B cell (primary cell): ENCODE measurements around the gene SLC25A17. TPM values are rescaled to one million over a fixed set of nuclear protein-coding genes. Genes with fewer than 3 reads are reported as not detected.

Experiments
- ATAC-seq: fragments of 200-7000 bp; cut with Tn5 transposase; one replicate; pipeline ENCODE4 v1.10.0; 2021; ENCODE audit warnings: low read depth, mild to moderate bottlenecking, moderate number of reproducible peaks, moderate library complexity
- CTCF ChIA-PET: fragments of 350-600 bp; sonication (Branson Sonifier 250); formaldehyde crosslinking; loops from one replicate; lab custom pipeline; 2021; ENCODE audit warnings: antibody characterized with exemption, inconsistent platforms; lab: Charles Lee
- POLR2A ChIA-PET: fragments of 350-600 bp; sonication (Branson Sonifier 250); formaldehyde crosslinking; loops from one replicate; lab custom pipeline; 2021; ENCODE audit warnings: antibody characterized with exemption; lab: Charles Lee
- DNase-seq: peaks from one replicate; pipeline ENCODE4 v3.0.0; 2013
- H2AFZ ChIP-seq: 2 replicates; pipeline ENCODE4 v1.6.1; 2012; ENCODE audit warnings: mild to moderate bottlenecking, low read depth, low read length; ENCODE audit not compliant: insufficient read depth, poor library complexity, severe bottlenecking
- H3K27ac ChIP-seq, 2 donors: 1 replicate in 1 of 2; 2 replicates in 1 of 2; pipeline ENCODE4 v1.5.1; 2012 to 2013; ENCODE audit warnings: low read length in 2 of 2, mild to moderate bottlenecking in 2 of 2, moderate library complexity in 1 of 2
- H3K27me3 ChIP-seq, 4 experiments: fragments of 200-600 bp in 1 of 4; sonication (generic) in 1 of 4; replicated peaks in 1 of 4; 1 replicate in 2 of 4; 2 replicates in 2 of 4; pipeline versions ENCODE4 v1.6.1 to v1.7.0; 2013 to 2016; ENCODE audit warnings: low read length in 3 of 4, mild to moderate bottlenecking in 2 of 4, mixed read lengths in 1 of 4, moderate library complexity in 1 of 4; ENCODE audit not compliant: insufficient read depth in 4 of 4, control insufficient read depth in 3 of 4; ENCODE audit errors: control extremely low read depth in 1 of 4
- H3K36me3 ChIP-seq, 2 experiments: replicated peaks in 1 of 2; 1 replicate in 1 of 2; 2 replicates in 1 of 2; pipeline versions ENCODE4 v1.6.1 to v1.7.1; 2013; ENCODE audit warnings: low read length in 1 of 2; ENCODE audit not compliant: insufficient read depth in 2 of 2, control insufficient read depth in 1 of 2; ENCODE audit errors: control extremely low read depth in 1 of 2, extremely low read depth in 1 of 2
- H3K4me1 ChIP-seq, 2 donors: fragments of 200-600 bp in 1 of 2; sonication (generic) in 1 of 2; 1 replicate in 1 of 2; 2 replicates in 1 of 2; pipeline versions ENCODE4 v1.5.1 to v1.6.1; 2013 to 2017; ENCODE audit warnings: low read length in 2 of 2; ENCODE audit not compliant: control insufficient read depth in 2 of 2, insufficient read depth in 2 of 2
- H3K4me2 ChIP-seq: replicated peaks from 2 replicates; pipeline ENCODE3; 2012; ENCODE audit warnings: mild to moderate bottlenecking, low read depth, low read length; ENCODE audit not compliant: poor library complexity, severe bottlenecking
- H3K4me3 ChIP-seq, 5 experiments: fragments of 200-600 bp in 1 of 5; sonication (generic) in 1 of 5; 1 replicate in 3 of 5; 2 replicates in 2 of 5; pipeline versions ENCODE4 v1.5.1 to v1.7.0; 2011 to 2016; ENCODE audit warnings: low read length in 4 of 5, mild to moderate bottlenecking in 4 of 5, low read depth in 2 of 5, control low read depth in 1 of 5, moderate library complexity in 1 of 5; ENCODE audit not compliant: insufficient read depth in 1 of 5; ENCODE audit errors: control extremely low read depth in 1 of 5, extremely low read depth in 1 of 5
- H3K79me2 ChIP-seq: fragments of 200-600 bp; sonication (generic); one replicate; pipeline ENCODE4 v1.6.0; 2016; ENCODE audit warnings: low read length; ENCODE audit not compliant: control insufficient read depth, insufficient read depth
- H3K9ac ChIP-seq: fragments of 200-600 bp; sonication (generic); 2 replicates; pipeline ENCODE4 v1.6.1; 2017; ENCODE audit warnings: mild to moderate bottlenecking, low read length, moderate library complexity
- H3K9me3 ChIP-seq, 3 donors: one replicate each; pipeline versions ENCODE4 v1.6.1 to v1.7.1; 2013; ENCODE audit warnings: low read length in 2 of 3; ENCODE audit not compliant: control insufficient read depth in 2 of 3, insufficient read depth in 1 of 3; ENCODE audit errors: control extremely low read depth in 1 of 3
- H4K20me1 ChIP-seq: 2 replicates; pipeline ENCODE4 v1.6.0; 2012; ENCODE audit warnings: mild to moderate bottlenecking, low read length; ENCODE audit not compliant: insufficient read depth, control insufficient read depth, poor library complexity, severe bottlenecking
- H3K27ac Mint-ChIP-seq: one replicate; pipeline ENCODE4 v1.8.0; 2021; ENCODE audit warnings: mixed read lengths
- H3K27me3 Mint-ChIP-seq: one replicate; pipeline ENCODE4 v1.8.0; 2021; ENCODE audit warnings: mixed read lengths
- H3K4me1 Mint-ChIP-seq: one replicate; pipeline ENCODE4 v1.8.0; 2021; ENCODE audit warnings: mixed read lengths
- H3K4me3 Mint-ChIP-seq: one replicate; pipeline ENCODE4 v1.8.0; 2021; ENCODE audit warnings: mixed read lengths
- H3K9me3 Mint-ChIP-seq: one replicate; pipeline ENCODE4 v1.8.0; 2022; ENCODE audit warnings: mixed read lengths; ENCODE audit not compliant: insufficient read depth
- EZH2 ChIP-seq: IDR thresholded peaks from 2 replicates; pipeline ENCODE4 v1.6.1; 2012; ENCODE audit warnings: borderline replicate concordance, low read depth, mild to moderate bottlenecking, moderate library complexity, low read length; ENCODE audit not compliant: insufficient read depth, poor library complexity, severe bottlenecking
- WGBS: methylation state at CpG from one replicate; pipeline ENCODE4 v1.1.5; 2013; ENCODE audit warnings: missing lambda C conversion rate; ENCODE audit not compliant: insufficient coverage; 5-methylcytosine and 5-hydroxymethylcytosine counted together
- intact Hi-C: fragments of 100-400 bp; cut with micrococcal nuclease; formaldehyde crosslinking; loops from one replicate; pipeline ENCODE4 v1.10.0; 2022
- polyA plus RNA-seq: library from polyadenylated mRNA; depleted of rRNA; stranded (reverse); fragments of >200 nt; gene quantifications from 2 replicates; pipeline ENCODE4 v1.2.3, GENCODE V29; 2012
- total RNA-seq, 2 donors: library from RNA; stranded (reverse); fragments of 120-200 nt in 1 of 2; gene quantifications; 1 replicate in 1 of 2; 2 replicates in 1 of 2; pipeline versions ENCODE4 v1.2.3 to v1.2.4, GENCODE V29; 2013 to 2022
- TF ChIP-seq, protein P1 (sequence below): fragments of 200-600 bp; IDR thresholded peaks from one replicate; pipeline ENCODE4 v1.8.0; 2022; ENCODE audit warnings: antibody characterized with exemption, mild to moderate bottlenecking

Gene SLC25A17
- total and polyA plus RNA-seq, 2 donors (not counting 1 experiment from before 2014, with no cell fraction given): 13.1 to 15.0 TPM

DNA sequence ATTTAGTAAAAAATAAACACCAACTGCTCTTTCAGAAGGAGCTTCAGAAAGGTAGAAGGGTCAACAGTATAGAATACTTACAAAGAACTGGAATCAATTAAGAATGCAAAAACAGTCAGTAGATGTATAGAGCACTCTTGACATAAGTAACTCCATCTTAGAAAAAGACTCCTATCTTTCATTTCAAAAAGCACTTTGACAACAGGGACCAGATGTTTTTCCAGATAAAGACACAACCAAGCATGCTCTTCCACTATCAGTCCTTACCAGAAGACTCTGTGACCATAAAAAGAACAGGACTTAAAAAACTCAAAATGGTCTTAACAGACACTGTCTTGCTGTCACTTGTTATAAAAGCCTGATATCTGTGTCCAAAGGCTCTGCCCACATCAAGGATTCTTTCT lies 5.2 kb downstream of the SLC25A17 start:
- peaks cover 16 to 23% of the 10 kb centered on the region in 2 donors for H3K4me1 ChIP-seq
- no peak overlapping the region for H3K27ac Mint-ChIP-seq
- intact Hi-C loops: no loop called here
- CTCF ChIA-PET: no interaction called here
- H3K36me3 ChIP-seq: peaks cover 0 to 13% of the 10 kb centered on the region in 2 experiments
- no peak overlapping the region for H3K4me3 ChIP-seq
- POLR2A ChIA-PET: no interaction called here
- no peak for DNase-seq
- H3K9me3 ChIP-seq: no peaks in the 10 kb centered on the region
- H3K27me3 ChIP-seq: no peaks in the 10 kb centered on the region
- H3K4me3 Mint-ChIP-seq: no peak overlapping the region
- H2AFZ ChIP-seq: no peak overlapping the region
- TF ChIP-seq, protein P1, sequence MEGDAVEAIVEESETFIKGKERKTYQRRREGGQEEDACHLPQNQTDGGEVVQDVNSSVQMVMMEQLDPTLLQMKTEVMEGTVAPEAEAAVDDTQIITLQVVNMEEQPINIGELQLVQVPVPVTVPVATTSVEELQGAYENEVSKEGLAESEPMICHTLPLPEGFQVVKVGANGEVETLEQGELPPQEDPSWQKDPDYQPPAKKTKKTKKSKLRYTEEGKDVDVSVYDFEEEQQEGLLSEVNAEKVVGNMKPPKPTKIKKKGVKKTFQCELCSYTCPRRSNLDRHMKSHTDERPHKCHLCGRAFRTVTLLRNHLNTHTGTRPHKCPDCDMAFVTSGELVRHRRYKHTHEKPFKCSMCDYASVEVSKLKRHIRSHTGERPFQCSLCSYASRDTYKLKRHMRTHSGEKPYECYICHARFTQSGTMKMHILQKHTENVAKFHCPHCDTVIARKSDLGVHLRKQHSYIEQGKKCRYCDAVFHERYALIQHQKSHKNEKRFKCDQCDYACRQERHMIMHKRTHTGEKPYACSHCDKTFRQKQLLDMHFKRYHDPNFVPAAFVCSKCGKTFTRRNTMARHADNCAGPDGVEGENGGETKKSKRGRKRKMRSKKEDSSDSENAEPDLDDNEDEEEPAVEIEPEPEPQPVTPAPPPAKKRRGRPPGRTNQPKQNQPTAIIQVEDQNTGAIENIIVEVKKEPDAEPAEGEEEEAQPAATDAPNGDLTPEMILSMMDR: no peak
- no peak for TF ChIP-seq EZH2
- no peak overlapping the region for H3K4me2 ChIP-seq
- ATAC-seq: no peak
- H3K9ac ChIP-seq: no peak overlapping the region
- no peaks in the 10 kb centered on the region for H3K27me3 Mint-ChIP-seq
- no peak overlapping the region for H3K27ac ChIP-seq
- peaks cover 88% of the 10 kb centered on the region for H3K79me2 ChIP-seq
- H4K20me1 ChIP-seq: peaks cover 16% of the 10 kb centered on the region
- peaks cover 34% of the 10 kb centered on the region for H3K4me1 Mint-ChIP-seq
- no peaks in the 10 kb centered on the region for H3K9me3 Mint-ChIP-seq

DNA sequence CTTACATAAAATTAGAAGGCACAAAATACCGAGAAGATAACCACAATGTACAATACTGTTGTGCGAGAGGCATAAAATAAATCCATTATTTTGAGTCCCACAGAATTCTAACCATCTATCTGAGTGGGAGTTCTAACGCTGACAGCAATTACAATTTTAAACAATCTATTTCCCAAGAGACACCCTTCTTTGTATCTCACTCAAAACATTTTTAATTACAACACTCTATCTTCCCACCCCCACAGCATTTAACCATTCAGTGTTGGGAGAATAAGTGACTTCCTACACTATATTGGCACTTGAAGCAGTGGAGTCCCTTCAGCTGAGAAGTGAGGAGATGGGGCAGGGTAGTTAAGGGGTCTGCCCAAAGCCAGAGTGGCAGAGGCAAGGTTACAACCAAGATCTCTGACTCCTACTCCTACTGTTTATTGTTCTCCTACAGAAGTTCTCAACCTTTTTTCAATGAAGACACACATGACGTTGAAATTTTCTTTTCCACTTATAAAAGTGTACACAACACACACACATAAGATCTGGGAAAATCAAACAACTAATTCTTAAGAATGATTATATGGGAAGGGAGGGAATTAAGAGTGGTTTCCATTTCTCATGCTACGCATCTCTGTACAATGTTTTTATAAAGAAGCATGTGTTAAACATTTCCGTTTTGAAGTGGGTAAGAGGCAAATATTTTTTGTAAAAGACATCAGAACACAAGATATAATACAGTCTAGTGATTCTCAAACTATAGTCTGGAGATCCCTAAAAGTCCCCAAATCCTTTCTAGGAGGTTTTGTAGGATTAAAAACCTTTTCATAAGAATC lies 10.9 kb downstream of the SLC25A17 start:
- H3K9me3 Mint-ChIP-seq: no peaks in the 10 kb centered on the region
- Histone ChIP-seq H4K20me1 (peaks cover 16% of the 10 kb centered on the region), H3K27ac (no peak overlapping the region), H3K4me2 (no peak overlapping the region), H2AFZ (no peak overlapping the region), H3K4me1 (peaks cover 0 to 5% of the 10 kb centered on the region in 2 donors), H3K4me3 (no peak overlapping the region), H3K79me2 (peaks cover 45% of the 10 kb centered on the region), H3K9me3 (no peaks in the 10 kb centered on the region), H3K27me3 (no peaks in the 10 kb centered on the region), H3K36me3 (peaks cover 0 to 18% of the 10 kb centered on the region in 2 experiments), H3K9ac (no peak overlapping the region)
- WGBS: 67% methylated on average over 3 of the region's 6 CpGs
- DNase-seq (no peak), ATAC-seq (no peak)
- H3K4me1 Mint-ChIP-seq: peaks cover 13% of the 10 kb centered on the region
- CTCF ChIA-PET: no interaction called here
- TF ChIP-seq, protein P1: no peak
- no peak for TF ChIP-seq EZH2
- POLR2A ChIA-PET: no interaction called here
- no peak overlapping the region for H3K27ac Mint-ChIP-seq
- intact Hi-C loops: no loop called here
- H3K4me3 Mint-ChIP-seq: no peak overlapping the region
- H3K27me3 Mint-ChIP-seq: no peaks in the 10 kb centered on the region
